Erythroblast (primary cell): ENCODE results near the gene DLGAP4.

ENCODE experiments used
- GATA1 ChIP-seq: IDR thresholded peaks from 2 replicates; pipeline ENCODE4 v1.6.1; 2011; ENCODE audit warnings: low read depth, mild to moderate bottlenecking, control low read depth, low read length, moderate library complexity
- POLR2A ChIP-seq: IDR thresholded peaks from 2 replicates; pipeline ENCODE4 v1.6.1; 2011; ENCODE audit warnings: mild to moderate bottlenecking, low read length

- TF ChIP-seq POLR2A (no peak), GATA1 (no peak)
Measured at GRCh38 chr20:36340593-36340990, 34.5 kb downstream of the DLGAP4 start.
